Prostate gland (tissue), 2 donors: Measurements from ENCODE around the gene IL18R1.

Source experiments
- POLR2A ChIP-seq: fragments of 450-650 bp; IDR thresholded peaks from one replicate; pipeline ENCODE4 v1.6.1; 2016; ENCODE audit warnings: antibody characterized with exemption, mild to moderate bottlenecking
- TF ChIP-seq, protein P1 (sequence below), 4 experiments: fragments of 200-600 bp in 2 of 4; fragments of 450-650 bp in 2 of 4; sonication (generic) in 2 of 4; IDR thresholded peaks; 1 replicate in 3 of 4; 2 replicates in 1 of 4; pipeline ENCODE4 v1.5.1; 2016 to 2019; ENCODE audit warnings: antibody characterized with exemption in 4 of 4, mild to moderate bottlenecking in 2 of 4, moderate library complexity in 2 of 4

GRCh38 chr2:102391565-102391964 lies 36.0 kb downstream of the IL18R1 start:
- TF ChIP-seq, protein P1, sequence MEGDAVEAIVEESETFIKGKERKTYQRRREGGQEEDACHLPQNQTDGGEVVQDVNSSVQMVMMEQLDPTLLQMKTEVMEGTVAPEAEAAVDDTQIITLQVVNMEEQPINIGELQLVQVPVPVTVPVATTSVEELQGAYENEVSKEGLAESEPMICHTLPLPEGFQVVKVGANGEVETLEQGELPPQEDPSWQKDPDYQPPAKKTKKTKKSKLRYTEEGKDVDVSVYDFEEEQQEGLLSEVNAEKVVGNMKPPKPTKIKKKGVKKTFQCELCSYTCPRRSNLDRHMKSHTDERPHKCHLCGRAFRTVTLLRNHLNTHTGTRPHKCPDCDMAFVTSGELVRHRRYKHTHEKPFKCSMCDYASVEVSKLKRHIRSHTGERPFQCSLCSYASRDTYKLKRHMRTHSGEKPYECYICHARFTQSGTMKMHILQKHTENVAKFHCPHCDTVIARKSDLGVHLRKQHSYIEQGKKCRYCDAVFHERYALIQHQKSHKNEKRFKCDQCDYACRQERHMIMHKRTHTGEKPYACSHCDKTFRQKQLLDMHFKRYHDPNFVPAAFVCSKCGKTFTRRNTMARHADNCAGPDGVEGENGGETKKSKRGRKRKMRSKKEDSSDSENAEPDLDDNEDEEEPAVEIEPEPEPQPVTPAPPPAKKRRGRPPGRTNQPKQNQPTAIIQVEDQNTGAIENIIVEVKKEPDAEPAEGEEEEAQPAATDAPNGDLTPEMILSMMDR (IDR thresholded peaks at IDR 0.05): no peak
- TF ChIP-seq POLR2A: no peak
